Ovary (tissue), 9 donors: ENCODE results near the gene WDR82. TPM values are rescaled to one million over a fixed set of nuclear protein-coding genes. Genes with fewer than 3 reads are reported as not detected.
A peak's percentile ranks its signal among the peaks of the same experiment; 100 is the strongest.

ENCODE experiments used
- DNase-seq, 5 donors: peaks; one replicate each; pipeline ENCODE4 v3.0.0-alpha.2; 2019 to 2020
- H3K27ac ChIP-seq, 2 donors: fragments of 200-600 bp; one replicate each; pipeline versions ENCODE4 v1.5.1 to v1.8.0; 2019 to 2022
- H3K27me3 ChIP-seq: fragments of 200-600 bp; one replicate; pipeline ENCODE4 v1.8.0; 2022
- H3K36me3 ChIP-seq: fragments of 200-600 bp; sonication (generic); one replicate; pipeline ENCODE4 v1.5.1; 2019
- H3K4me1 ChIP-seq: one replicate; pipeline ENCODE4 v1.8.1; 2013; ENCODE audit warnings: mild to moderate bottlenecking, moderate library complexity; ENCODE audit not compliant: insufficient read depth
- H3K4me3 ChIP-seq: fragments of 200-600 bp; sonication (generic); one replicate; pipeline ENCODE4 v1.5.1; 2017
- H3K9me3 ChIP-seq, 2 donors: fragments of 200-600 bp in 1 of 2; sonication (generic) in 1 of 2; one replicate each; pipeline versions ENCODE4 v1.5.1 to v1.8.1; 2013 to 2019; ENCODE audit warnings: mild to moderate bottlenecking in 1 of 2, moderate library complexity in 1 of 2
- CTCF ChIP-seq, 3 donors: fragments of 450-650 bp in 2 of 3; fragments of 200-600 bp in 1 of 3; IDR thresholded peaks; one replicate each; pipeline versions ENCODE4 v1.5.1 to v1.8.0; 2016 to 2022; ENCODE audit warnings: antibody characterized with exemption in 3 of 3, mild to moderate bottlenecking in 1 of 3
- EP300 ChIP-seq: sonication (generic); formaldehyde crosslinking; IDR thresholded peaks from one replicate; pipeline ENCODE4 v1.6.1; 2017; ENCODE audit warnings: antibody characterized with exemption
- POLR2A ChIP-seq: fragments of 450-650 bp; IDR thresholded peaks from one replicate; pipeline ENCODE4 v1.6.1; 2017; ENCODE audit warnings: antibody characterized with exemption, mild to moderate bottlenecking, moderate library complexity
- WGBS, 3 donors: extraction: QIAGEN DNeasy Blood & Tissue Kit in 1 of 3; methylation state at CpG; one replicate each; pipeline versions ENCODE4 v1.1.5 to v1.1.7; 2013 to 2017; 5-methylcytosine and 5-hydroxymethylcytosine counted together
- intact Hi-C, 4 donors: fragments of 100-400 bp; cut with DNase I; formaldehyde crosslinking; loops; one replicate each; pipeline versions ENCODE4 v1.11.0 to v1.15.1; 2022 to 2023
- polyA plus RNA-seq, 2 donors: library from polyadenylated mRNA; stranded (reverse); fragments of 200-250 nt in 1 of 2; fragments of 350-450 nt in 1 of 2; fragmentation: Illumina TruSeq in 1 of 2; extraction: RNeasy Lipid Tissue Mini Kit (QIAGEN cat#74804) in 1 of 2; gene quantifications; one replicate each; pipeline ENCODE4 v1.2.3, GENCODE V29; 2013 to 2014
- total RNA-seq, 7 donors: library from RNA; depleted of rRNA in 2 of 7; stranded (reverse); fragments of >200 nt in 2 of 7; fragmentation: NEBNext Ultra II Directional in 3 of 7; extraction: Animal tissue kit (Norgen Biotek cat#: 25700) in 3 of 7; gene quantifications; one replicate each; pipeline versions ENCODE4 v1.1.0 to v1.2.4, GENCODE V29; 2016 to 2023
- donor health status: DM: no; HTN: no; CAD: no; lungs with moderate emphysema.
- donor health status: DM: no; HTN: no; CAD: no.
- donor health status: Bipolar disorder and iron deficiency.
- donor health status: DM: yes; HTN: yes; CAD: no.
- donor health status: DM: no; HTN: no; CAD: no.
- donor health status: DM: yes; HTN: yes; CAD: no.

WDR82 gene
- total and polyA plus RNA-seq, 9 donors: 36.4 to 110 (median 95.2) TPM

- Histone ChIP-seq H3K36me3 (no peaks in the 10 kb centered on the region), H3K27ac (no peak overlapping the region), H3K27me3 (no peaks in the 10 kb centered on the region), H3K4me3 (no peak overlapping the region), H3K4me1 (peaks cover 2% of the 10 kb centered on the region), H3K9me3 (no peaks in the 10 kb centered on the region)
- TF ChIP-seq CTCF (IDR thresholded peaks at IDR 0.05) (peak in 1 of 3 donors; percentile 39), EP300 (no peak)
- DNase-seq: peak in 4 of 5 donors; percentile 43 to 63 (median 58)
- intact Hi-C loops: loop anchor here in 3 of 4 donors (5.0 kb wide), 1 partner anchor 51 kb away; no protein-coding TSS in a partner anchor
- WGBS, 3 donors: 64 to 71% (median 67%) methylated on average over 7 of the region's 7 CpGs
These were observed 13.2 kb upstream of the WDR82 start for GRCh38 chr3:52291508-52292181.

GRCh38 chr3:52290596-52291507 lies 12.4 kb upstream of the WDR82 start:
- WGBS, 3 donors: 82 to 83% (median 82%) methylated on average over 18 to 23 of the region's 23 CpGs
- H3K36me3 ChIP-seq: no peaks in the 10 kb centered on the region
- no peak for TF ChIP-seq POLR2A
- no peak for TF ChIP-seq EP300
- no peak for TF ChIP-seq CTCF (IDR thresholded peaks at IDR 0.05)
- no peaks in the 10 kb centered on the region for H3K27me3 ChIP-seq
- H3K9me3 ChIP-seq: no peaks in the 10 kb centered on the region
- peaks cover 4% of the 10 kb centered on the region for H3K4me1 ChIP-seq
- peak in 2 of 5 donors; percentile 30 to 36 for DNase-seq
- intact Hi-C loops: loop anchor here in 3 of 4 donors (5.0 kb wide), 1 partner anchor 51 kb away; no protein-coding TSS in a partner anchor
- no peak overlapping the region for H3K4me3 ChIP-seq
- no peak overlapping the region for H3K27ac ChIP-seq

GRCh38 chr3:52289747-52290595 lies 11.5 kb upstream of the WDR82 start:
- no peak for TF ChIP-seq POLR2A
- TF ChIP-seq CTCF (IDR thresholded peaks at IDR 0.05): no peak
- no peak for TF ChIP-seq EP300
- H3K27ac ChIP-seq: no peak overlapping the region
- WGBS, 3 donors: 61 to 76% (median 63%) methylated on average over 15 of the region's 15 CpGs
- no peaks in the 10 kb centered on the region for H3K36me3 ChIP-seq
- no peaks in the 10 kb centered on the region for H3K27me3 ChIP-seq
- H3K4me3 ChIP-seq: no peak overlapping the region
- DNase-seq: peak in 2 of 5 donors; percentile 26 to 37
- peaks cover 4% of the 10 kb centered on the region for H3K4me1 ChIP-seq
- intact Hi-C loops: loop anchor here (5.0 to 10.0 kb wide), 3 partner anchors 52 to 115 kb away; partner anchors contain the start of gene TWF2 (in 1 of the 4)
- no peaks in the 10 kb centered on the region for H3K9me3 ChIP-seq

GRCh38 chr3:52289338-52289746 lies 10.9 kb upstream of the WDR82 start:
- no peaks in the 10 kb centered on the region for H3K36me3 ChIP-seq
- no peak for TF ChIP-seq POLR2A
- TF ChIP-seq EP300: no peak
- TF ChIP-seq CTCF (IDR thresholded peaks at IDR 0.05): no peak
- intact Hi-C loops: loop anchor here in 2 of 4 donors (5.0 to 10.0 kb wide), 2 partner anchors 52 to 115 kb away; partner anchors contain the start of gene TWF2 (in 1 of the 2)
- no peak overlapping the region for H3K27ac ChIP-seq
- DNase-seq: peak in 2 of 5 donors; percentile 13 to 30
- peaks cover 4% of the 10 kb centered on the region for H3K4me1 ChIP-seq
- WGBS, 3 donors: 69 to 91% (median 74%) methylated on average over 1 of the region's 1 CpG
- no peaks in the 10 kb centered on the region for H3K27me3 ChIP-seq
- H3K9me3 ChIP-seq: no peaks in the 10 kb centered on the region
- H3K4me3 ChIP-seq: no peak overlapping the region
